Panc1 (cell line): ENCODE measurements around the gene DNMT3A. TPM values are rescaled to one million over a fixed set of nuclear protein-coding genes. Genes with fewer than 3 reads are reported as not detected.
A peak's percentile ranks its signal among the peaks of the same experiment; 100 is the strongest.

ENCODE experiments used
- ATAC-seq: fragments of 200-7000 bp; cut with Tn5 transposase; 2 replicates; pipeline ENCODE4 v1.9.1; 2020; ENCODE audit warnings: mild to moderate bottlenecking, moderate library complexity
- BruUV-seq: library from RNA; stranded (reverse); fragments of 400-500 nt; replicated peaks from 2 replicates; lab custom pipeline; 2021; lab: Mats Ljungman, UMichigan
- CTCF ChIA-PET: fragments of 300-600 bp; sonication (Branson Sonifier 250); formaldehyde crosslinking; loops from one replicate; lab custom pipeline; 2022; ENCODE audit warnings: antibody characterized with exemption; lab: Charles Lee
- POLR2A ChIA-PET: fragments of 300-600 bp; sonication (Branson Sonifier 250); formaldehyde crosslinking; loops from one replicate; lab custom pipeline; 2022; ENCODE audit warnings: antibody characterized with exemption; lab: Charles Lee
- DNase-seq: peaks from one replicate; pipeline ENCODE4 v3.0.0-alpha.2; 2010; ENCODE audit warnings: low read depth, low spot score
- H3K27ac ChIP-seq: 2 replicates; pipeline ENCODE4 v1.5.1; 2011; ENCODE audit warnings: mild to moderate bottlenecking, low read length, inconsistent platforms
- H3K27me3 ChIP-seq: fragments of 200-500 bp; sonication (Bioruptor generic); 2 replicates; pipeline ENCODE4 v1.6.0; 2014; ENCODE audit warnings: low read length, inconsistent platforms; ENCODE audit not compliant: control insufficient read depth, insufficient read depth
- H3K36me3 ChIP-seq: fragments of 200-500 bp; sonication (Bioruptor generic); 2 replicates; pipeline ENCODE4 v1.5.1; 2014; ENCODE audit warnings: inconsistent platforms, mild to moderate bottlenecking, low read length, moderate library complexity; ENCODE audit not compliant: control insufficient read depth, insufficient read depth
- H3K4me1 ChIP-seq: 2 replicates; pipeline ENCODE4 v1.5.1; 2011; ENCODE audit warnings: inconsistent platforms, mild to moderate bottlenecking, low read length, moderate library complexity; ENCODE audit not compliant: control insufficient read depth, insufficient read depth
- H3K4me3 ChIP-seq, 2 experiments: 2 replicates each; pipeline ENCODE4 v1.5.1; 2011 to 2012; ENCODE audit warnings: low read depth in 2 of 2, low read length in 2 of 2, mild to moderate bottlenecking in 2 of 2, inconsistent platforms in 1 of 2, moderate library complexity in 1 of 2
- H3K9me3 ChIP-seq: fragments of 200-500 bp; sonication (Bioruptor generic); 2 replicates; pipeline ENCODE4 v1.5.1; 2014; ENCODE audit warnings: low read depth, mild to moderate bottlenecking, inconsistent platforms, low read length, moderate library complexity; ENCODE audit not compliant: control insufficient read depth, insufficient read depth
- POLR2AphosphoS5 ChIP-seq: IDR thresholded peaks from 2 replicates; pipeline ENCODE4 v1.6.1; 2012; ENCODE audit warnings: mild to moderate bottlenecking, low read depth, low read length, moderate library complexity
- REST ChIP-seq, 2 experiments: IDR thresholded peaks; 2 replicates each; pipeline ENCODE4 v1.6.1; 2011 to 2012; ENCODE audit warnings: low read depth in 2 of 2, control low read depth in 1 of 2, low read length in 1 of 2, mild to moderate bottlenecking in 1 of 2, moderate library complexity in 1 of 2; ENCODE audit not compliant: insufficient read depth in 1 of 2
- SIN3A ChIP-seq: IDR thresholded peaks from 2 replicates; pipeline ENCODE4 v1.6.1; 2012; ENCODE audit warnings: low read depth, mild to moderate bottlenecking, low read length, moderate library complexity, borderline replicate concordance; ENCODE audit not compliant: insufficient read depth
- TCF7L2 ChIP-seq: IDR thresholded peaks from 2 replicates; pipeline ENCODE4 v1.6.1; 2011; ENCODE audit warnings: mild to moderate bottlenecking, low read depth, low read length, inconsistent platforms
- in situ Hi-C: cut with HindIII; loops from 2 replicates; pipeline ENCODE4 v1.10.0; 2016; ENCODE audit warnings: low sequenced_read_pairs, low pct_unique_long_range_greater_than_20kb
- intact Hi-C: fragments of 100-400 bp; cut with micrococcal nuclease; formaldehyde crosslinking; loops from one replicate; pipeline ENCODE4 v1.10.0; 2022; ENCODE audit not compliant: unreplicated experiment
- total RNA-seq: library from RNA; stranded (reverse); gene quantifications from one replicate; pipeline ENCODE4 v1.2.1, GENCODE V29; 2021; ENCODE audit not compliant: unreplicated experiment
- TF ChIP-seq, protein P1 (sequence below): fragments of 450-650 bp; IDR thresholded peaks from 2 replicates; pipeline ENCODE4 v1.5.1; 2017; ENCODE audit warnings: mild to moderate bottlenecking

Gene DNMT3A
- total RNA-seq, 1 experiment from 2014 or later: 29.3 TPM

GRCh38 chr2:25301453-25302352 lies 40.0 kb downstream of the DNMT3A start:
- H3K27me3 ChIP-seq: no peaks in the 10 kb centered on the region
- ChIA-PET POLR2A (no interaction called here), CTCF (no interaction called here)
- no TSS peak for BruUV-seq
- peak; percentile 46; the same call in 1 of the 2 replicates for ATAC-seq
- in situ Hi-C loops (no loop called here), intact Hi-C loops (no loop called here)
- TF ChIP-seq POLR2AphosphoS5: no peak
- TF ChIP-seq TCF7L2: no peak
- no peak for TF ChIP-seq REST (IDR thresholded peaks at IDR 0.05; ENCODE audit: insufficient read depth in 1 of 2, low read depth in 2 of 2, low read length in 1 of 2)
- TF ChIP-seq, protein P1, sequence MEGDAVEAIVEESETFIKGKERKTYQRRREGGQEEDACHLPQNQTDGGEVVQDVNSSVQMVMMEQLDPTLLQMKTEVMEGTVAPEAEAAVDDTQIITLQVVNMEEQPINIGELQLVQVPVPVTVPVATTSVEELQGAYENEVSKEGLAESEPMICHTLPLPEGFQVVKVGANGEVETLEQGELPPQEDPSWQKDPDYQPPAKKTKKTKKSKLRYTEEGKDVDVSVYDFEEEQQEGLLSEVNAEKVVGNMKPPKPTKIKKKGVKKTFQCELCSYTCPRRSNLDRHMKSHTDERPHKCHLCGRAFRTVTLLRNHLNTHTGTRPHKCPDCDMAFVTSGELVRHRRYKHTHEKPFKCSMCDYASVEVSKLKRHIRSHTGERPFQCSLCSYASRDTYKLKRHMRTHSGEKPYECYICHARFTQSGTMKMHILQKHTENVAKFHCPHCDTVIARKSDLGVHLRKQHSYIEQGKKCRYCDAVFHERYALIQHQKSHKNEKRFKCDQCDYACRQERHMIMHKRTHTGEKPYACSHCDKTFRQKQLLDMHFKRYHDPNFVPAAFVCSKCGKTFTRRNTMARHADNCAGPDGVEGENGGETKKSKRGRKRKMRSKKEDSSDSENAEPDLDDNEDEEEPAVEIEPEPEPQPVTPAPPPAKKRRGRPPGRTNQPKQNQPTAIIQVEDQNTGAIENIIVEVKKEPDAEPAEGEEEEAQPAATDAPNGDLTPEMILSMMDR: no peak
- TF ChIP-seq SIN3A: no peak
- H3K4me1 ChIP-seq: no peaks in the 10 kb centered on the region
- H3K4me3 ChIP-seq: no peak overlapping the region
- no peaks in the 10 kb centered on the region for H3K36me3 ChIP-seq
- no peaks in the 10 kb centered on the region for H3K9me3 ChIP-seq
- H3K27ac ChIP-seq: no peak overlapping the region
- no peak for DNase-seq

DNA sequence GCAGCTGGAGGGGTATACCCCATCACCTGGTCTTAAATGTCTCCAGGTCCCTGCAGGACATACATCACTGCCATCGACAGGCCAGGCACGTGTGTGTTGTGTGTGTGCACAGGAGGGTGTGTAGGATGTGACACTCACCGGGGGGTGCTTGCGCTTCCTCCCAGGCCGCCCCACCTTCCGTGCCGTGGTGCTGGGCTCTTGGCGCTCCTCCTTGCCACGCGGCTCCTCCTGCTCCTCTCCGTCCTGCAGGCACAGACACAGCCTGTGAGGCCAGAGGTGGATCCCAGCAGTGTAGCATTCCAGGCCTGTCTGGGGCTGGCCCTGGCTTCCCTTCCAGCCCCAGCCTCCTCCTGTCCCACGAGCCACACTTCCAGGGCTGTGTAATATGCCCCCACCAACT lies 41.7 kb downstream of the DNMT3A start:
- no peak overlapping the region for H3K4me3 ChIP-seq
- H3K27me3 ChIP-seq: no peaks in the 10 kb centered on the region
- H3K4me1 ChIP-seq: peaks cover 5% of the 10 kb centered on the region; the same call in 1 of the 2 replicates
- ATAC-seq: no peak
- H3K9me3 ChIP-seq: no peaks in the 10 kb centered on the region
- DNase-seq: no peak
- no TSS peak for BruUV-seq
- TF ChIP-seq, protein P1: no peak
- no peak for TF ChIP-seq TCF7L2
- TF ChIP-seq POLR2AphosphoS5: no peak
- no peak for TF ChIP-seq SIN3A
- TF ChIP-seq REST (IDR thresholded peaks at IDR 0.05; ENCODE audit: insufficient read depth in 1 of 2, low read depth in 2 of 2, low read length in 1 of 2): no peak
- H3K36me3 ChIP-seq: no peaks in the 10 kb centered on the region
- POLR2A ChIA-PET: no interaction called here
- in situ Hi-C loops: no loop called here
- H3K27ac ChIP-seq: no peak overlapping the region
- intact Hi-C loops: no loop called here
- CTCF ChIA-PET: no interaction called here
